PC-3 (cell line): ENCODE measurements around the gene PSMD4. TPM values are rescaled to one million over a fixed set of nuclear protein-coding genes. Genes with fewer than 3 reads are reported as not detected.

Experiments
- ATAC-seq: fragments of 200-7000 bp; cut with Tn5 transposase; 2 replicates; pipeline ENCODE4 v1.9.1; 2020; ENCODE audit warnings: mild to moderate bottlenecking, moderate library complexity
- BruUV-seq: library from RNA; stranded (reverse); fragments of 400-500 nt; replicated peaks from 2 replicates; lab custom pipeline; 2021; lab: Mats Ljungman, UMichigan
- CTCF ChIA-PET: fragments of 300-600 bp; sonication (Branson Sonifier 250); formaldehyde crosslinking; loops from one replicate; lab custom pipeline; 2022; ENCODE audit warnings: antibody characterized with exemption; lab: Charles Lee
- POLR2A ChIA-PET: fragments of 300-600 bp; sonication (Branson Sonifier 250); formaldehyde crosslinking; loops from one replicate; lab custom pipeline; 2022; ENCODE audit warnings: antibody characterized with exemption; ENCODE audit not compliant: unreplicated experiment; lab: Charles Lee
- DNase-seq: peaks from one replicate; pipeline ENCODE4 v3.0.0-alpha.2; 2015
- H2AFZ ChIP-seq: fragments of 300-600 bp; sonication (generic); 2 replicates; pipeline ENCODE4 v1.6.0; 2016; ENCODE audit warnings: antibody characterized with exemption, low read length
- H3F3A ChIP-seq: fragments of 300-600 bp; sonication (generic); one replicate; pipeline ENCODE4 v1.6.0; 2017; ENCODE audit warnings: antibody characterized with exemption, low read length, control low read depth, mild to moderate bottlenecking; ENCODE audit not compliant: unreplicated experiment
- H3K27ac ChIP-seq: fragments of 300-600 bp; sonication (generic); 2 replicates; pipeline ENCODE4 v1.5.1; 2016; ENCODE audit warnings: mild to moderate bottlenecking, low read length
- H3K27me3 ChIP-seq: fragments of 300-600 bp; sonication (generic); 2 replicates; pipeline ENCODE4 v1.6.1; 2016; ENCODE audit warnings: low read length, mixed read lengths
- H3K36me3 ChIP-seq: fragments of 300-600 bp; sonication (generic); 2 replicates; pipeline ENCODE4 v1.6.1; 2016; ENCODE audit warnings: low read depth, mixed run types, low read length, mixed read lengths
- H3K4me1 ChIP-seq: fragments of 300-600 bp; sonication (generic); 2 replicates; pipeline ENCODE4 v1.5.1; 2016; ENCODE audit warnings: low read length; ENCODE audit not compliant: insufficient read depth
- H3K4me2 ChIP-seq: fragments of 300-600 bp; sonication (generic); 2 replicates; pipeline ENCODE4 v1.6.0; 2016; ENCODE audit warnings: low read length
- H3K4me3 ChIP-seq: fragments of 300-600 bp; sonication (generic); 2 replicates; pipeline ENCODE4 v1.5.1; 2016; ENCODE audit warnings: mild to moderate bottlenecking, low read length, mixed read lengths
- H3K79me2 ChIP-seq: fragments of 300-600 bp; sonication (generic); 2 replicates; pipeline ENCODE4 v1.6.1; 2017; ENCODE audit warnings: low read length, mixed read lengths
- H3K9ac ChIP-seq: fragments of 300-600 bp; sonication (generic); 2 replicates; pipeline ENCODE4 v1.6.0; 2016; ENCODE audit warnings: mild to moderate bottlenecking, low read length
- H3K9me2 ChIP-seq: fragments of 300-600 bp; sonication (generic); replicated peaks from 2 replicates; pipeline ENCODE4 v1.6.1; 2016; ENCODE audit warnings: mixed run types, low read length, mixed read lengths
- H3K9me3 ChIP-seq: fragments of 300-600 bp; sonication (generic); 2 replicates; pipeline ENCODE4 v1.6.1; 2016; ENCODE audit warnings: low read length, mixed read lengths
- H4K20me1 ChIP-seq: fragments of 300-600 bp; sonication (generic); 2 replicates; pipeline ENCODE4 v1.6.1; 2016; ENCODE audit warnings: low read length, mixed read lengths
- EZH2 ChIP-seq: fragments of 300-600 bp; sonication (generic); IDR thresholded peaks from one replicate; pipeline ENCODE4 v1.6.1; 2017; ENCODE audit warnings: antibody characterized with exemption, mild to moderate bottlenecking, low read length; ENCODE audit not compliant: unreplicated experiment
- EZH2phosphoT487 ChIP-seq: fragments of 300-600 bp; sonication (generic); IDR thresholded peaks from 2 replicates; pipeline ENCODE4 v1.6.1; 2018; ENCODE audit warnings: mild to moderate bottlenecking, antibody characterized with exemption, low read length, borderline replicate concordance
- intact Hi-C: fragments of 100-400 bp; cut with micrococcal nuclease; formaldehyde crosslinking; loops from 2 replicates; pipeline ENCODE4 v1.9.0; 2023
- total RNA-seq: library from RNA; depleted of rRNA; stranded (reverse); fragments of >200 nt; gene quantifications from 2 replicates; pipeline ENCODE4 v1.2.3, GENCODE V29; 2014
- TF ChIP-seq, protein P1 (sequence below): fragments of 300-600 bp; sonication (generic); conservative IDR thresholded peaks from 2 replicates; pipeline ENCODE4 v1.5.1; 2017; ENCODE audit warnings: antibody characterized with exemption, low read depth, mild to moderate bottlenecking, low read length

PSMD4 gene
- total RNA-seq, 1 experiment from 2014 or later: 404 TPM

DNA sequence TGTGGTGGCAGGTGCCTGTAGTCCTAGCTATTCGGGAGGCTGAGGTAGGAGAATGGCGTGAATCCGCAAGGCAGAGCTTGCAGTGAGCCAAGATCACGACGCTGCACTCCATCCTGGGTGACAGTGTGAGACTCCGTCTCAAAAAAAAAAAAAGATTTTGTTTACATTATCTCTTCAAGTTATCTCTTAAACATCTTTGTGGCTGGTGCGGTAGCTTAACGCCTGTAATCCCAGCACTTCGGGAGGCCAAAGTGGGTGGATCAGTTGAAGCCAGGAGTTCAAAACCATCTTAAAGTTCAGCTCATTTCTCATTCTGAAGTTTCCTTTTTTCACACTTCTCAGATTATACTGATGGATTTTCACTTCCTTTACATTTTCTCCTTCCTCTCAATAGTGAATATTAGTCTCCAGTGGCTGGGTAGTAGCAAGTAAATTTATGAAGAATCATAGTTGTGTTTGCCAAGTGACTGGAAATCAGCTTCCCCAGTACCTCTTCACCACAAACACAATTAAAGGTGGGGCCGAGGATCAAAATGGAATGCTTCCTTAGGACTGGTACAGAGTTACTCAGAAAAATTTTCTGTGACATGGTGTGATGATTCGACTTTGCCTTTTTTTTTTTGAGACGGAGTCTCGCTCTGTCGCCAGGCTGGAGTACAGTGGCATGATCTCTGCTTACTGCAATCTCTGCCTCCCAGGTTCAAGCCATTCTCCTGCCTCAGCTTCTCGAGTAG is 42.4 kb upstream of the PSMD4 start:
- TF ChIP-seq EZH2phosphoT487: no peak
- TF ChIP-seq, protein P1, sequence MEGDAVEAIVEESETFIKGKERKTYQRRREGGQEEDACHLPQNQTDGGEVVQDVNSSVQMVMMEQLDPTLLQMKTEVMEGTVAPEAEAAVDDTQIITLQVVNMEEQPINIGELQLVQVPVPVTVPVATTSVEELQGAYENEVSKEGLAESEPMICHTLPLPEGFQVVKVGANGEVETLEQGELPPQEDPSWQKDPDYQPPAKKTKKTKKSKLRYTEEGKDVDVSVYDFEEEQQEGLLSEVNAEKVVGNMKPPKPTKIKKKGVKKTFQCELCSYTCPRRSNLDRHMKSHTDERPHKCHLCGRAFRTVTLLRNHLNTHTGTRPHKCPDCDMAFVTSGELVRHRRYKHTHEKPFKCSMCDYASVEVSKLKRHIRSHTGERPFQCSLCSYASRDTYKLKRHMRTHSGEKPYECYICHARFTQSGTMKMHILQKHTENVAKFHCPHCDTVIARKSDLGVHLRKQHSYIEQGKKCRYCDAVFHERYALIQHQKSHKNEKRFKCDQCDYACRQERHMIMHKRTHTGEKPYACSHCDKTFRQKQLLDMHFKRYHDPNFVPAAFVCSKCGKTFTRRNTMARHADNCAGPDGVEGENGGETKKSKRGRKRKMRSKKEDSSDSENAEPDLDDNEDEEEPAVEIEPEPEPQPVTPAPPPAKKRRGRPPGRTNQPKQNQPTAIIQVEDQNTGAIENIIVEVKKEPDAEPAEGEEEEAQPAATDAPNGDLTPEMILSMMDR: no peak
- no peak for TF ChIP-seq EZH2
- H3K27ac ChIP-seq: no peak overlapping the region
- no peak overlapping the region for H3K9ac ChIP-seq
- no peaks in the 10 kb centered on the region for H3F3A ChIP-seq
- H2AFZ ChIP-seq: no peak overlapping the region
- no TSS peak for BruUV-seq
- H4K20me1 ChIP-seq: peaks cover 16% of the 10 kb centered on the region
- H3K4me2 ChIP-seq: no peak overlapping the region
- H3K79me2 ChIP-seq: peaks cover 98% of the 10 kb centered on the region
- H3K4me1 ChIP-seq: no peaks in the 10 kb centered on the region
- H3K4me3 ChIP-seq: no peak overlapping the region
- peak; percentile 51 for DNase-seq
- H3K27me3 ChIP-seq: no peaks in the 10 kb centered on the region
- ChIA-PET POLR2A (interaction anchor here (0.7 kb wide), 1 partner anchor 158 kb away, joined by 3 read pairs; no protein-coding TSS in a partner anchor), CTCF (no interaction called here)
- intact Hi-C loops: no loop called here
- H3K9me3 ChIP-seq: no peaks in the 10 kb centered on the region
- ATAC-seq: peak; percentile 45
- peaks cover 22% of the 10 kb centered on the region; the same call in 1 of the 2 replicates for H3K36me3 ChIP-seq
- H3K9me2 ChIP-seq: no peaks in the 10 kb centered on the region

DNA sequence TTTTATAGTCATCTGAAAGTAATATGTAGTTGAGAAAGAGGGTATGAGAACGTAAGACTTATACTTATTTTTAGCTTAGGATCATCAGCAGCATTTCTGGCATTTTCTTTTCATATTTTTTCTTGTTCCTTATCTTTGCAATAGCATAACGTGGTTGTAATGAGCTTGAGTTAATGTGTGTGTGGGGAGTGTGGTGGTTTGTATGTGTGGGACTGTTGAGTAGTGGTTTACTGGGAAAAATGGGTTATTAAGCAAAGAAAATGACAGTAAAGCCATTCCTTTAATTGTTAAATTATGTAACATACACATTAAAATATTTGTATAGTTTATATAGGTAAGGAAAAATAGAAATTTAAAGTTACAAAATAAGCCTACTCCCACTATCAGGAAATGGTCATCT is 41.0 kb upstream of the PSMD4 start:
- Histone ChIP-seq H3K4me2 (no peak overlapping the region), H3K4me3 (no peak overlapping the region), H3K9me3 (no peaks in the 10 kb centered on the region), H4K20me1 (peaks cover 23% of the 10 kb centered on the region), H3K27ac (no peak overlapping the region), H2AFZ (no peak overlapping the region), H3K4me1 (no peaks in the 10 kb centered on the region), H3K27me3 (no peaks in the 10 kb centered on the region), H3F3A (no peaks in the 10 kb centered on the region), H3K9me2 (no peaks in the 10 kb centered on the region), H3K9ac (no peak overlapping the region), H3K36me3 (peaks cover 18% of the 10 kb centered on the region; the same call in 1 of the 2 replicates), H3K79me2 (peaks cover 98% of the 10 kb centered on the region)
- DNase-seq (no peak), ATAC-seq (no peak)
- no TSS peak for BruUV-seq
- ChIA-PET CTCF (no interaction called here), POLR2A (interaction anchor here (0.6 kb wide), 1 partner anchor 13 kb away, joined by 4 read pairs; no protein-coding TSS in a partner anchor)
- TF ChIP-seq EZH2phosphoT487 (no peak), EZH2 (no peak)
- TF ChIP-seq, protein P1: no peak
- intact Hi-C loops: no loop called here

DNA sequence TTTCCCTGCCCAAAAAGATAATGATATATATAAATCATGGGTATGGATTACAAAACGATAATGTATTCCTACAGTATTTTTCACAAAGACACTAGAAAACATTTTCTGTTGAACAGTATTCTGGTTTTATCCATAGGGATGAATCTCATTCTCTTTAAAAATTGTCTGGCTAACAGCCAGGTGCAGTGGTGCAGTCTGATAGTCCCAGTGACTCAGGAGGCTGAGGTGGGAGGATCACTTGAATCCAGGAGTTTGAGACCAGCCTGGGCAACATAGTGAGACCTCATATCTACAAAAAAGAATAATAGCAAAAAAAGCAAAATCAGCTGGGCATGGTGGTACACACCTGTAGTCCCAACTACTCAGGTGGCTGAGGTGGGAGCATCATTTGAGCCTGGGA is 32.9 kb upstream of the PSMD4 start:
- Histone ChIP-seq H3K4me2 (no peak overlapping the region), H3K36me3 (peaks cover 33% of the 10 kb centered on the region), H3F3A (peaks cover 5% of the 10 kb centered on the region), H3K9me2 (no peaks in the 10 kb centered on the region), H3K79me2 (peaks cover 80% of the 10 kb centered on the region), H3K9ac (no peak overlapping the region), H3K9me3 (no peaks in the 10 kb centered on the region), H2AFZ (no peak overlapping the region), H3K27ac (no peak overlapping the region), H3K27me3 (no peaks in the 10 kb centered on the region), H3K4me1 (no peaks in the 10 kb centered on the region), H3K4me3 (no peak overlapping the region), H4K20me1 (0 out of 2 replicates have a peak, but pooled peaks cover 23% of the 10 kb centered on the region)
- ChIA-PET POLR2A (no interaction called here), CTCF (interaction anchor here (0.6 kb wide), 1 partner anchor 117 kb away, joined by 4 read pairs; no protein-coding TSS in a partner anchor)
- TF ChIP-seq, protein P1: no peak
- TF ChIP-seq EZH2 (no peak), EZH2phosphoT487 (no peak)
- BruUV-seq: no TSS peak
- intact Hi-C loops: no loop called here
- ATAC-seq (no peak), DNase-seq (no peak)
